OCI-LY3 (cell line): ENCODE results near the gene SOWAHD.
"Not testable (repeated sequence)": the region's sequence is repeated elsewhere in the genome, so short reads cannot be mapped to it uniquely, and the experiment has no call there.

Experiments
- H2AFZ ChIP-seq: fragments of 200-600, 300-600 bp; shearing (Covaris generic); 2 replicates; pipeline ENCODE4 v1.6.0; 2014; ENCODE audit warnings: antibody characterized with exemption, low read depth, low read length
- H3K27ac ChIP-seq: fragments of 200-600, 300-600 bp; sonication (generic); 2 replicates; pipeline ENCODE4 v1.5.1; 2014; ENCODE audit warnings: mild to moderate bottlenecking, low read length, moderate library complexity, mixed read lengths
- H3K27me3 ChIP-seq: fragments of 200-600, 300-600 bp; sonication (generic); 2 replicates; pipeline ENCODE4 v1.6.1; 2014; ENCODE audit warnings: low read depth, low read length, mixed read lengths
- H3K36me3 ChIP-seq: fragments of 200-600, 300-600 bp; sonication (generic); replicated peaks from 2 replicates; pipeline ENCODE3; 2014; ENCODE audit warnings: low read depth, low read length, mixed read lengths
- H3K4me1 ChIP-seq: fragments of 300-600, 200-600 bp; sonication (generic); 2 replicates; pipeline ENCODE4 v1.6.1; 2014; ENCODE audit warnings: low read length, mixed read lengths
- H3K4me2 ChIP-seq: fragments of 200-600, 300-600 bp; sonication (generic); 2 replicates; pipeline ENCODE4 v1.6.1; 2014; ENCODE audit warnings: low read length, mixed read lengths
- H3K4me3 ChIP-seq: fragments of 300-600, 200-600 bp; sonication (generic); 2 replicates; pipeline ENCODE4 v1.5.1; 2014; ENCODE audit warnings: antibody characterized with exemption, mild to moderate bottlenecking, low read length, moderate library complexity
- H3K79me2 ChIP-seq: fragments of 300-600, 200-600 bp; shearing (Covaris generic); 2 replicates; pipeline ENCODE4 v1.6.1; 2014; ENCODE audit warnings: mild to moderate bottlenecking, low read length, mixed read lengths
- H3K9ac ChIP-seq: fragments of 300-600, 200-600 bp; shearing (Covaris generic); 2 replicates; pipeline ENCODE4 v1.6.0; 2014; ENCODE audit warnings: mild to moderate bottlenecking, low read length, moderate library complexity
- H3K9me3 ChIP-seq: fragments of 200-600, 300-600 bp; shearing (Covaris generic); 2 replicates; pipeline ENCODE4 v1.6.1; 2014; ENCODE audit warnings: low read length, mixed read lengths; ENCODE audit not compliant: insufficient read depth
- H4K20me1 ChIP-seq: fragments of 200-600, 300-600 bp; sonication (generic); 2 replicates; pipeline ENCODE4 v1.6.1; 2016; ENCODE audit warnings: low read length, mixed read lengths; ENCODE audit not compliant: insufficient read depth
- CTCF ChIP-seq: fragments of 200-600, 300-600 bp; sonication (generic); IDR thresholded peaks from 2 replicates; pipeline ENCODE4 v1.5.1; 2014; ENCODE audit warnings: antibody characterized with exemption, low read length, low read depth
- EZH2phosphoT487 ChIP-seq: fragments of 200-600 bp; shearing (Covaris generic); IDR thresholded peaks from 2 replicates; pipeline ENCODE4 v1.6.1; 2018; ENCODE audit warnings: antibody characterized with exemption, mixed run types, low read depth

Gene SOWAHD

GRCh38 chrX:119801253-119802221 is 43.1 kb downstream of the SOWAHD start:
- no peak overlapping the region for H3K27ac ChIP-seq

GRCh38 chrX:119802546-119802945 is 44.2 kb downstream of the SOWAHD start:
- Histone ChIP-seq H3K9me3 (no peaks in the 10 kb centered on the region), H3K36me3 (no peaks in the 10 kb centered on the region), H3K79me2 (no peaks in the 10 kb centered on the region), H3K27me3 (no peaks in the 10 kb centered on the region), H4K20me1 (no peaks in the 10 kb centered on the region), H3K9ac (no peak overlapping the region), H3K4me2 (no peak overlapping the region), H3K4me1 (no peaks in the 10 kb centered on the region), H3K4me3 (no peak overlapping the region), H3K27ac (no peak overlapping the region), H2AFZ (no peak overlapping the region)
- no peak for TF ChIP-seq EZH2phosphoT487
- TF ChIP-seq CTCF: no peak

More at GRCh38 chrX:119801253-119802221, 43.1 kb downstream of the SOWAHD start:
- Histone ChIP-seq H3K9ac (no peak overlapping the region), H3K36me3 (no peaks in the 10 kb centered on the region), H2AFZ (no peak overlapping the region), H3K79me2 (no peaks in the 10 kb centered on the region), H3K9me3 (no peaks in the 10 kb centered on the region), H3K4me2 (no peak overlapping the region), H4K20me1 (no peaks in the 10 kb centered on the region), H3K4me1 (no peaks in the 10 kb centered on the region), H3K27me3 (no peaks in the 10 kb centered on the region), H3K4me3 (no peak overlapping the region)
- TF ChIP-seq EZH2phosphoT487 (no peak), CTCF (no peak)

GRCh38 chrX:119808461-119808860 is 50.1 kb downstream of the SOWAHD start:
- not testable (repeated sequence) for H3K79me2 ChIP-seq, H3K9me3 ChIP-seq, H2AFZ ChIP-seq, H3K4me2 ChIP-seq, H3K4me1 ChIP-seq, H3K4me3 ChIP-seq, H3K27ac ChIP-seq, H4K20me1 ChIP-seq, H3K9ac ChIP-seq, H3K27me3 ChIP-seq, H3K36me3 ChIP-seq

- no peak overlapping the region for H3K27ac ChIP-seq
These were observed 50.8 kb downstream of the SOWAHD start for GRCh38 chrX:119809185-119809666.

More at GRCh38 chrX:119809185-119809666, 50.8 kb downstream of the SOWAHD start:
- Histone ChIP-seq H3K9ac (no peak overlapping the region), H3K36me3 (no peaks in the 10 kb centered on the region), H3K4me1 (no peaks in the 10 kb centered on the region), H3K27me3 (no peaks in the 10 kb centered on the region), H3K4me2 (no peak overlapping the region), H4K20me1 (no peaks in the 10 kb centered on the region), H3K9me3 (no peaks in the 10 kb centered on the region), H3K4me3 (no peak overlapping the region), H3K79me2 (no peaks in the 10 kb centered on the region), H2AFZ (no peak overlapping the region)
- no peak for TF ChIP-seq EZH2phosphoT487
